Ecto neural progenitor cell (in vitro differentiated cells): ENCODE results near the gene MYO16.

Experiments
- DNase-seq: peaks from one replicate; pipeline ENCODE4 v3.0.0-alpha.2; 2018; ENCODE audit warnings: low spot score

MYO16 gene

GRCh38 chr13:108797354-108797753 is 167.9 kb downstream of the MYO16 start:
- no peak for DNase-seq

GRCh38 chr13:108807841-108808240 is 178.4 kb downstream of the MYO16 start:
- DNase-seq: no peak

GRCh38 chr13:108812165-108812564 is 182.8 kb downstream of the MYO16 start:
- DNase-seq: no peak

- no peak for DNase-seq
Observed at GRCh38 chr13:108812661-108813060, 183.2 kb downstream of the MYO16 start.

- DNase-seq: no peak
Observed at GRCh38 chr13:108813587-108814170, 184.3 kb downstream of the MYO16 start.

- no peak for DNase-seq
Observed at GRCh38 chr13:108816375-108816774, 187.0 kb downstream of the MYO16 start.

GRCh38 chr13:108827646-108828045 is 198.2 kb downstream of the MYO16 start:
- no peak for DNase-seq

GRCh38 chr13:108828086-108828815 is 198.8 kb downstream of the MYO16 start:
- no peak for DNase-seq

- no peak for DNase-seq
Observed at GRCh38 chr13:108830916-108831315, 201.5 kb downstream of the MYO16 start.

GRCh38 chr13:108833531-108833930 is 204.1 kb downstream of the MYO16 start:
- no peak for DNase-seq

GRCh38 chr13:108834193-108834592 is 204.8 kb downstream of the MYO16 start:
- no peak for DNase-seq

- DNase-seq: no peak
Observed at GRCh38 chr13:108835083-108835482, 205.7 kb downstream of the MYO16 start.

GRCh38 chr13:108850691-108851090 is 221.3 kb downstream of the MYO16 start:
- DNase-seq: no peak

GRCh38 chr13:108851660-108852059 is 222.2 kb downstream of the MYO16 start:
- no peak for DNase-seq

- no peak for DNase-seq
Observed at GRCh38 chr13:108853031-108853430, 223.6 kb downstream of the MYO16 start.

- no peak for DNase-seq
Observed at GRCh38 chr13:108855737-108856387, 226.5 kb downstream of the MYO16 start.

- no peak for DNase-seq
Observed at GRCh38 chr13:108858676-108859075, 229.3 kb downstream of the MYO16 start.

GRCh38 chr13:108859197-108860012 is 230.0 kb downstream of the MYO16 start:
- DNase-seq: no peak

GRCh38 chr13:108860418-108860817 is 231.0 kb downstream of the MYO16 start:
- DNase-seq: no peak

- no peak for DNase-seq
Observed at GRCh38 chr13:108877300-108877699, 247.9 kb downstream of the MYO16 start.

GRCh38 chr13:108878732-108879131 is 249.3 kb downstream of the MYO16 start:
- DNase-seq: no peak

GRCh38 chr13:108889324-108889984 is 260.0 kb downstream of the MYO16 start:
- DNase-seq: no peak
